NOMO-1 (cell line): ENCODE results near the gene PDE4D.
"Not testable (repeated sequence)": the region's sequence is repeated elsewhere in the genome, so short reads cannot be mapped to it uniquely, and the experiment has no call there.

Source experiments
- DNase-seq, 2 experiments: peaks; one replicate each; lab custom pipeline; 2025; ENCODE audit not compliant: unreplicated experiment in 2 of 2; lab: John Stamatoyannopoulos, UW

The PDE4D gene

GRCh38 chr5:59449905-59450644 lies 443.5 kb downstream of the PDE4D start:
- no peak for DNase-seq

- DNase-seq = no peak
These were observed 447.2 kb downstream of the PDE4D start for GRCh38 chr5:59446356-59446755.

- DNase-seq = no peak
These were observed 447.8 kb downstream of the PDE4D start for GRCh38 chr5:59445741-59446140.

GRCh38 chr5:59439303-59439702 lies 454.2 kb downstream of the PDE4D start:
- DNase-seq = no peak

GRCh38 chr5:59437176-59437575 lies 456.4 kb downstream of the PDE4D start:
- DNase-seq = no peak

- no peak for DNase-seq
These were observed 457.0 kb downstream of the PDE4D start for GRCh38 chr5:59436364-59437148.

GRCh38 chr5:59433174-59433573 lies 460.4 kb downstream of the PDE4D start:
- DNase-seq = no peak

GRCh38 chr5:59430066-59430685 lies 463.4 kb downstream of the PDE4D start:
- no peak for DNase-seq

- no peak for DNase-seq
These were observed 465.1 kb downstream of the PDE4D start for GRCh38 chr5:59428391-59428790.

- no peak for DNase-seq
These were observed 469.0 kb downstream of the PDE4D start for GRCh38 chr5:59424515-59424914.

- no peak for DNase-seq
These were observed 470.5 kb downstream of the PDE4D start for GRCh38 chr5:59423021-59423420.

GRCh38 chr5:59421986-59422941 lies 471.3 kb downstream of the PDE4D start:
- no peak for DNase-seq

- no peak for DNase-seq
These were observed 472.9 kb downstream of the PDE4D start for GRCh38 chr5:59420596-59420995.

- no peak for DNase-seq
These were observed 474.7 kb downstream of the PDE4D start for GRCh38 chr5:59418808-59419207.

GRCh38 chr5:59416451-59416850 lies 477.1 kb downstream of the PDE4D start:
- DNase-seq = no peak

- DNase-seq = no peak
These were observed 477.5 kb downstream of the PDE4D start for GRCh38 chr5:59416026-59416425.

GRCh38 chr5:59412428-59412827 lies 481.1 kb downstream of the PDE4D start:
- DNase-seq = no peak

- not testable (repeated sequence) for DNase-seq
These were observed 484.5 kb downstream of the PDE4D start for GRCh38 chr5:59408997-59409396.

GRCh38 chr5:59407967-59408366 lies 485.6 kb downstream of the PDE4D start:
- DNase-seq = no peak

GRCh38 chr5:59401637-59402036 lies 491.9 kb downstream of the PDE4D start:
- DNase-seq = no peak

- not testable (repeated sequence) for DNase-seq
These were observed 498.6 kb downstream of the PDE4D start for GRCh38 chr5:59394956-59395355.
